ENCODE data around the gene ALG1L2.
"Not testable (repeated sequence)": the region's sequence is repeated elsewhere in the genome, so short reads cannot be mapped to it uniquely, and the experiment has no call there.

ALG1L2 gene

GRCh38 chr3:130048726-130049125, 32.9 kb upstream of the ALG1L2 start:
- Histone ChIP-seq H3K36me3 (ENCODE audit: low read length) (no peaks in the 10 kb centered on the region), H3K4me2 (ENCODE audit: low read depth, low read length, poor library complexity, severe bottlenecking) (no peak overlapping the region), H2AFZ (ENCODE audit: low read depth, low read length, severe bottlenecking) (no peak overlapping the region), H3K9ac (ENCODE audit: low read length) (no peak overlapping the region), H3K9me3 (ENCODE audit: insufficient read depth, low read length) (no peaks in the 10 kb centered on the region), H3K27ac (ENCODE audit: low read depth, low read length) (no peak overlapping the region), H3K4me3 (ENCODE audit: insufficient read depth, low read length, poor library complexity, severe bottlenecking) (no peak overlapping the region), H3K79me2 (ENCODE audit: insufficient read depth, low read length) (no peaks in the 10 kb centered on the region), H3K9me2 (replicated peaks; ENCODE audit: insufficient read depth, low read length) (no peaks in the 10 kb centered on the region), H3F3A (ENCODE audit: insufficient read depth) (no peaks in the 10 kb centered on the region), H3K27me3 (ENCODE audit: low read length) (no peaks in the 10 kb centered on the region), H4K20me1 (ENCODE audit: low read depth, low read length) (no peaks in the 10 kb centered on the region)
- TF ChIP-seq CTCF (IDR thresholded peaks at IDR 0.05; ENCODE audit: insufficient read depth, low read length, poor library complexity, severe bottlenecking) (no peak), EZH2phosphoT487 (conservative IDR thresholded peaks at IDR 0.05; ENCODE audit: low read length) (no peak)

- not testable (repeated sequence) for H3K27ac ChIP-seq (ENCODE audit: low read depth, low read length); H4K20me1 ChIP-seq (ENCODE audit: low read depth, low read length); H3K4me2 ChIP-seq (ENCODE audit: low read depth, low read length, poor library complexity, severe bottlenecking); H3K27me3 ChIP-seq (ENCODE audit: low read length); H2AFZ ChIP-seq (ENCODE audit: low read depth, low read length, severe bottlenecking); H3K9me2 ChIP-seq (replicated peaks; ENCODE audit: insufficient read depth, low read length); H3F3A ChIP-seq (ENCODE audit: insufficient read depth); H3K9me3 ChIP-seq (ENCODE audit: insufficient read depth, low read length); H3K9ac ChIP-seq (ENCODE audit: low read length); H3K79me2 ChIP-seq (ENCODE audit: insufficient read depth, low read length); H3K4me3 ChIP-seq (ENCODE audit: insufficient read depth, low read length, poor library complexity, severe bottlenecking); H3K36me3 ChIP-seq (ENCODE audit: low read length)
Measured at GRCh38 chr3:130052366-130052765, 29.3 kb upstream of the ALG1L2 start.

GRCh38 chr3:130052965-130053364, 28.7 kb upstream of the ALG1L2 start:
- not testable (repeated sequence) for H3K9ac ChIP-seq (ENCODE audit: low read length); H3K4me3 ChIP-seq (ENCODE audit: insufficient read depth, low read length, poor library complexity, severe bottlenecking); H2AFZ ChIP-seq (ENCODE audit: low read depth, low read length, severe bottlenecking); H3K79me2 ChIP-seq (ENCODE audit: insufficient read depth, low read length); H4K20me1 ChIP-seq (ENCODE audit: low read depth, low read length); H3K27ac ChIP-seq (ENCODE audit: low read depth, low read length); H3K27me3 ChIP-seq (ENCODE audit: low read length); H3F3A ChIP-seq (ENCODE audit: insufficient read depth); H3K9me3 ChIP-seq (ENCODE audit: insufficient read depth, low read length); H3K9me2 ChIP-seq (replicated peaks; ENCODE audit: insufficient read depth, low read length); H3K4me2 ChIP-seq (ENCODE audit: low read depth, low read length, poor library complexity, severe bottlenecking); H3K36me3 ChIP-seq (ENCODE audit: low read length)

- H4K20me1 ChIP-seq (ENCODE audit: low read depth, low read length); H3K4me3 ChIP-seq (ENCODE audit: insufficient read depth, low read length, poor library complexity, severe bottlenecking); H3K9me3 ChIP-seq (ENCODE audit: insufficient read depth, low read length); H3K4me2 ChIP-seq (ENCODE audit: low read depth, low read length, poor library complexity, severe bottlenecking); H3K36me3 ChIP-seq (ENCODE audit: low read length); H3K79me2 ChIP-seq (ENCODE audit: insufficient read depth, low read length); H3K9me2 ChIP-seq (replicated peaks; ENCODE audit: insufficient read depth, low read length); H3K27ac ChIP-seq (ENCODE audit: low read depth, low read length); H3K9ac ChIP-seq (ENCODE audit: low read length); H3K27me3 ChIP-seq (ENCODE audit: low read length); H3F3A ChIP-seq (ENCODE audit: insufficient read depth); H2AFZ ChIP-seq (ENCODE audit: low read depth, low read length, severe bottlenecking): not testable (repeated sequence)
Measured at GRCh38 chr3:130057536-130058266, 23.9 kb upstream of the ALG1L2 start.

- H3K27ac ChIP-seq (ENCODE audit: low read depth, low read length); H3K36me3 ChIP-seq (ENCODE audit: low read length); H3K9ac ChIP-seq (ENCODE audit: low read length); H3K9me2 ChIP-seq (replicated peaks; ENCODE audit: insufficient read depth, low read length); H3K79me2 ChIP-seq (ENCODE audit: insufficient read depth, low read length); H3F3A ChIP-seq (ENCODE audit: insufficient read depth); H3K4me2 ChIP-seq (ENCODE audit: low read depth, low read length, poor library complexity, severe bottlenecking); H3K9me3 ChIP-seq (ENCODE audit: insufficient read depth, low read length); H3K27me3 ChIP-seq (ENCODE audit: low read length); H4K20me1 ChIP-seq (ENCODE audit: low read depth, low read length); H2AFZ ChIP-seq (ENCODE audit: low read depth, low read length, severe bottlenecking); H3K4me3 ChIP-seq (ENCODE audit: insufficient read depth, low read length, poor library complexity, severe bottlenecking): not testable (repeated sequence)
Measured at GRCh38 chr3:130058267-130058657, 23.4 kb upstream of the ALG1L2 start.

- H3K27ac ChIP-seq (ENCODE audit: low read depth, low read length); H3K9me2 ChIP-seq (replicated peaks; ENCODE audit: insufficient read depth, low read length); H4K20me1 ChIP-seq (ENCODE audit: low read depth, low read length); H3K27me3 ChIP-seq (ENCODE audit: low read length); H3K79me2 ChIP-seq (ENCODE audit: insufficient read depth, low read length); H3F3A ChIP-seq (ENCODE audit: insufficient read depth); H3K4me2 ChIP-seq (ENCODE audit: low read depth, low read length, poor library complexity, severe bottlenecking); H3K9ac ChIP-seq (ENCODE audit: low read length); H3K36me3 ChIP-seq (ENCODE audit: low read length); H2AFZ ChIP-seq (ENCODE audit: low read depth, low read length, severe bottlenecking); H3K9me3 ChIP-seq (ENCODE audit: insufficient read depth, low read length); H3K4me3 ChIP-seq (ENCODE audit: insufficient read depth, low read length, poor library complexity, severe bottlenecking): not testable (repeated sequence)
Measured at GRCh38 chr3:130058716-130059115, 22.9 kb upstream of the ALG1L2 start.

GRCh38 chr3:130059162-130059561, 22.5 kb upstream of the ALG1L2 start:
- not testable (repeated sequence) for H4K20me1 ChIP-seq (ENCODE audit: low read depth, low read length)

More at GRCh38 chr3:130059162-130059561, 22.5 kb upstream of the ALG1L2 start:
- H3K27ac ChIP-seq (ENCODE audit: low read depth, low read length); H2AFZ ChIP-seq (ENCODE audit: low read depth, low read length, severe bottlenecking); H3K4me3 ChIP-seq (ENCODE audit: insufficient read depth, low read length, poor library complexity, severe bottlenecking); H3K27me3 ChIP-seq (ENCODE audit: low read length); H3K4me2 ChIP-seq (ENCODE audit: low read depth, low read length, poor library complexity, severe bottlenecking); H3F3A ChIP-seq (ENCODE audit: insufficient read depth); H3K36me3 ChIP-seq (ENCODE audit: low read length); H3K9me3 ChIP-seq (ENCODE audit: insufficient read depth, low read length); H3K9me2 ChIP-seq (replicated peaks; ENCODE audit: insufficient read depth, low read length); H3K9ac ChIP-seq (ENCODE audit: low read length); H3K79me2 ChIP-seq (ENCODE audit: insufficient read depth, low read length): not testable (repeated sequence)
